HCT116 (cell line): ENCODE results near the gene ZNF546. TPM values are rescaled to one million over a fixed set of nuclear protein-coding genes. Genes with fewer than 3 reads are reported as not detected.
"Not testable (repeated sequence)": the region's sequence is repeated elsewhere in the genome, so short reads cannot be mapped to it uniquely, and the experiment has no call there.

Source experiments
- ATAC-seq: fragments of 200-7000 bp; cut with Tn5 transposase; 2 replicates; pipeline ENCODE4 v1.9.1; 2020; ENCODE audit warnings: mild to moderate bottlenecking, moderate library complexity
- BruUV-seq: library from RNA; stranded (reverse); fragments of 400-500 nt; replicated peaks from 2 replicates; lab custom pipeline; 2021; lab: Mats Ljungman, UMichigan
- CTCF ChIA-PET: fragments of 300-600 bp; sonication (Branson Sonifier 250); formaldehyde crosslinking; loops from one replicate; lab custom pipeline; 2021; ENCODE audit warnings: antibody characterized with exemption; lab: Charles Lee
- POLR2A ChIA-PET: fragments of 300-600, 350-600 bp; sonication (Branson Sonifier 250); formaldehyde crosslinking; loops from one replicate; lab custom pipeline; 2021; ENCODE audit warnings: antibody characterized with exemption; lab: Charles Lee
- RAD21 ChIA-PET, 2 experiments: fragments of 300-600 bp; sonication (Branson Sonifier 250); formaldehyde crosslinking; loops; one replicate each; lab custom pipeline; 2023; ENCODE audit warnings: low total read pairs in 2 of 2; ENCODE audit not compliant: uncharacterized antibody in 2 of 2, unreplicated experiment in 2 of 2, low non-redundant PET in 1 of 2; lab: Charles Lee
- DNase-seq: peaks from one replicate; pipeline ENCODE4 v3.0.0-alpha.2; 2010; ENCODE audit warnings: low read depth, low spot score
- H2AFZ ChIP-seq: fragments of 200-600 bp; shearing (Covaris generic), sonication (generic); 2 replicates; pipeline ENCODE4 v1.6.1; 2017; ENCODE audit warnings: low read depth, mixed run types, mixed read lengths, antibody characterized with exemption, low read length; ENCODE audit not compliant: poor library complexity, severe bottlenecking
- H3K27ac ChIP-seq: 2 replicates; pipeline ENCODE4 v1.5.1; 2012; ENCODE audit warnings: low read depth, low read length
- H3K27me3 ChIP-seq: fragments of 200-600 bp; sonication (generic); 2 replicates; pipeline ENCODE4 v1.6.1; 2016; ENCODE audit warnings: mixed run types, low read length, mixed read lengths; ENCODE audit not compliant: insufficient read depth
- H3K36me3 ChIP-seq, 2 experiments: fragments of 200-500 bp in 1 of 2; fragments of 200-600 bp in 1 of 2; sonication (Bioruptor generic) in 1 of 2; sonication (generic) in 1 of 2; 2 replicates each; pipeline versions ENCODE4 v1.5.1 to v1.6.1; 2014 to 2016; ENCODE audit warnings: low read length in 2 of 2, inconsistent platforms in 1 of 2, mixed read lengths in 1 of 2, mixed run types in 1 of 2; ENCODE audit not compliant: insufficient read depth in 2 of 2, control insufficient read depth in 1 of 2
- H3K4me1 ChIP-seq, 2 experiments: fragments of 200-600 bp in 1 of 2; sonication (generic) in 1 of 2; 2 replicates each; pipeline versions ENCODE4 v1.5.1 to v1.6.1; 2012 to 2017; ENCODE audit warnings: low read length in 2 of 2, inconsistent platforms in 1 of 2, mild to moderate bottlenecking in 1 of 2, mixed read lengths in 1 of 2, mixed run types in 1 of 2, moderate library complexity in 1 of 2; ENCODE audit not compliant: insufficient read depth in 2 of 2, control insufficient read depth in 1 of 2
- H3K4me2 ChIP-seq: fragments of 200-600 bp; sonication (generic); 2 replicates; pipeline ENCODE4 v1.6.1; 2017; ENCODE audit warnings: mixed run types, low read length, mixed read lengths
- H3K4me3 ChIP-seq, 2 experiments: fragments of 200-600 bp in 1 of 2; sonication (generic) in 1 of 2; replicated peaks in 1 of 2; 2 replicates each; pipeline ENCODE4 v1.5.1; 2011 to 2016; ENCODE audit warnings: low read length in 2 of 2, control low read depth in 1 of 2, low read depth in 1 of 2, mild to moderate bottlenecking in 1 of 2, mixed read lengths in 1 of 2, mixed run types in 1 of 2
- H3K79me2 ChIP-seq: fragments of 200-600 bp; sonication (generic); 2 replicates; pipeline ENCODE4 v1.6.1; 2017; ENCODE audit warnings: mild to moderate bottlenecking, mixed run types, low read length, moderate library complexity, mixed read lengths; ENCODE audit not compliant: insufficient read depth
- H3K9ac ChIP-seq: fragments of 200-600 bp; sonication (generic); 2 replicates; pipeline ENCODE4 v1.6.1; 2016; ENCODE audit warnings: low read length, mixed read lengths
- H3K9me2 ChIP-seq: fragments of 200-600 bp; sonication (generic), shearing (Covaris generic); 2 replicates; pipeline ENCODE4 v1.6.1; 2017; ENCODE audit warnings: mixed run types, mild to moderate bottlenecking, moderate library complexity; ENCODE audit not compliant: insufficient read depth
- H3K9me3 ChIP-seq, 2 experiments: fragments of 200-500 bp in 1 of 2; fragments of 200-600 bp in 1 of 2; sonication (Bioruptor generic) in 1 of 2; sonication (generic) in 1 of 2; 2 replicates each; pipeline ENCODE4 v1.6.1; 2014 to 2017; ENCODE audit warnings: low read length in 2 of 2, mixed read lengths in 2 of 2, inconsistent platforms in 1 of 2, low read depth in 1 of 2, mild to moderate bottlenecking in 1 of 2, mixed run types in 1 of 2, moderate library complexity in 1 of 2; ENCODE audit not compliant: control insufficient read depth in 1 of 2, insufficient read depth in 1 of 2
- H4K20me1 ChIP-seq: fragments of 200-600 bp; sonication (generic), shearing (Covaris generic); 2 replicates; pipeline ENCODE4 v1.6.1; 2017; ENCODE audit warnings: mixed run types, mild to moderate bottlenecking, moderate library complexity; ENCODE audit not compliant: insufficient read depth
- ELF1 ChIP-seq: IDR thresholded peaks from 2 replicates; pipeline ENCODE4 v1.6.1; 2012; ENCODE audit warnings: low read depth, borderline replicate concordance
- EZH2 ChIP-seq: fragments of 200-600 bp; sonication (generic); IDR thresholded peaks from 2 replicates; pipeline ENCODE4 v1.6.1; 2017; ENCODE audit warnings: antibody characterized with exemption, mixed run types
- JUND ChIP-seq: IDR thresholded peaks from 2 replicates; pipeline ENCODE4 v1.6.1; 2012
- POLR2AphosphoS5 ChIP-seq: IDR thresholded peaks from 2 replicates; pipeline ENCODE4 v1.6.1; 2011; ENCODE audit warnings: mild to moderate bottlenecking, low read depth, low read length, moderate library complexity
- RAD21 ChIP-seq: IDR thresholded peaks from 2 replicates; pipeline ENCODE4 v1.6.1; 2012; ENCODE audit warnings: low read depth, mild to moderate bottlenecking
- SIN3A ChIP-seq: IDR thresholded peaks from 2 replicates; pipeline ENCODE4 v1.6.1; 2012; ENCODE audit warnings: low read depth
- SP1 ChIP-seq: IDR thresholded peaks from 2 replicates; pipeline ENCODE4 v1.6.1; 2012; ENCODE audit warnings: low read depth
- TCF7L2 ChIP-seq: IDR thresholded peaks from 2 replicates; pipeline ENCODE4 v1.7.0; 2011; ENCODE audit warnings: borderline replicate concordance, inconsistent platforms; ENCODE audit not compliant: insufficient read depth, insufficient read length; ENCODE audit errors: extremely low read depth
- ZNF274 ChIP-seq: fragments of 200-500 bp; sonication (Bioruptor generic); IDR thresholded peaks from 2 replicates; pipeline ENCODE4 v1.6.1; 2014; ENCODE audit warnings: mild to moderate bottlenecking, low read depth, low read length, inconsistent platforms
- intact Hi-C: fragments of 100-400 bp; cut with micrococcal nuclease; formaldehyde crosslinking; loops from 2 replicates; pipeline ENCODE4 v1.10.0; 2022
- total RNA-seq: library from RNA; stranded (reverse); gene quantifications from one replicate; pipeline ENCODE4 v1.2.1, GENCODE V29; 2021; ENCODE audit not compliant: unreplicated experiment
- TF ChIP-seq, protein P1 (sequence below): IDR thresholded peaks from 2 replicates; pipeline ENCODE4 v1.6.1; 2012
- TF ChIP-seq, protein P2 (sequence below): IDR thresholded peaks from 2 replicates; pipeline ENCODE4 v1.6.1; 2012

The ZNF546 gene
- total RNA-seq, 1 experiment from 2014 or later: 0.64 TPM

DNA sequence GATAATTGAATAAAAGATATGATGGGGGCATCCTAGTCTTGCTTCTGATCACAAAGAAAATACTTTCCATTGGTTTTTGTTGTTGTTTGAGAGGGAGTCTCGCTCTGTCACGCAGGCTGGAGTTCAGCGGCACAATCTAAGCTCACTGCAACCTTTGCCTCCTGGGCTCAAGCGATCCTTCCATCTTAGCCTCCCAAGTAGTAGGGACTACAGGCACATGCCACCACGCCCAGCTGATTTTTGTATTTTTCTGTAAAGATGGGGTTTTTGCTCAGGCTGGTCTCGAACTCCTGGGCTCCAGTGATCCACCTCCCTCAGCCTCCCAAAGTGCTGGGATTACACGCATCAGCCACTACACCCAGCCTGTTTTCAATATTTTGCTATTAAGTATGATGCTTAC lies 42.9 kb upstream of the ZNF546 start (continued):
- TF ChIP-seq, protein P1, sequence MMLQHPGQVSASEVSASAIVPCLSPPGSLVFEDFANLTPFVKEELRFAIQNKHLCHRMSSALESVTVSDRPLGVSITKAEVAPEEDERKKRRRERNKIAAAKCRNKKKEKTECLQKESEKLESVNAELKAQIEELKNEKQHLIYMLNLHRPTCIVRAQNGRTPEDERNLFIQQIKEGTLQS: no peak
- TF ChIP-seq TCF7L2 (no peak), SIN3A (no peak), EZH2 (no peak), JUND (no peak), SP1 (no peak), ELF1 (no peak), ZNF274 (no peak), RAD21 (no peak), POLR2AphosphoS5 (no peak)
- TF ChIP-seq, protein P2, sequence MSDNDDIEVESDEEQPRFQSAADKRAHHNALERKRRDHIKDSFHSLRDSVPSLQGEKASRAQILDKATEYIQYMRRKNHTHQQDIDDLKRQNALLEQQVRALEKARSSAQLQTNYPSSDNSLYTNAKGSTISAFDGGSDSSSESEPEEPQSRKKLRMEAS: no peak

DNA sequence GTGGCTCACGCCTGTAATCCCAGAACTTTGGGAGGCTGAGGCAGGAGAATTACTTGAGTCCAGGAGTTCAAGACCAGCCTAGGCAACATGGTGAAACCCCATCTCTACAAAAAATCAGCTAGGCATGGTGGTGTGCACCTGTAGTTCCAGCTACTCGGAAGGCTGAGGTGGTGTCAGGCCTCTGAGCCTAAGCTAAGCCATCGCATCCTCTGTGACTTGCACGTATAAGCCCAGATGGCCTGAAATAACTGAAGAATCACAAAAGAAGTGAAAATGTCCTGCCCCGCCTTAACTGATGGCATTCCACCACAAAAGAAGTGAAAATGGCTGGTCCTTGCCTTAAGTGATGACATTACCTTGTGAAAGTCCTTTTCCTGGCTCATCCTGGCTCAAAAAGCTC lies 39.0 kb upstream of the ZNF546 start:
- H3K36me3 ChIP-seq, H4K20me1 ChIP-seq, H3K79me2 ChIP-seq, H3K4me2 ChIP-seq, RAD21 ChIA-PET, DNase-seq, ATAC-seq, H3K9me3 ChIP-seq, H3K27ac ChIP-seq, H3K9me2 ChIP-seq, intact Hi-C loops, BruUV-seq, H3K4me1 ChIP-seq, H3K4me3 ChIP-seq, H3K27me3 ChIP-seq, H2AFZ ChIP-seq, H3K9ac ChIP-seq: not testable (repeated sequence)
- POLR2A ChIA-PET: interaction anchor here (0.7 kb wide), 1 partner anchor 211 kb away, joined by 3 read pairs; no protein-coding TSS in a partner anchor
- CTCF ChIA-PET: interaction anchor here (1.1 to 1.5 kb wide), 2 partner anchors 13 to 31 kb away, joined by 3 to 4 read pairs; partner anchors contain the start of gene PSMC4

DNA sequence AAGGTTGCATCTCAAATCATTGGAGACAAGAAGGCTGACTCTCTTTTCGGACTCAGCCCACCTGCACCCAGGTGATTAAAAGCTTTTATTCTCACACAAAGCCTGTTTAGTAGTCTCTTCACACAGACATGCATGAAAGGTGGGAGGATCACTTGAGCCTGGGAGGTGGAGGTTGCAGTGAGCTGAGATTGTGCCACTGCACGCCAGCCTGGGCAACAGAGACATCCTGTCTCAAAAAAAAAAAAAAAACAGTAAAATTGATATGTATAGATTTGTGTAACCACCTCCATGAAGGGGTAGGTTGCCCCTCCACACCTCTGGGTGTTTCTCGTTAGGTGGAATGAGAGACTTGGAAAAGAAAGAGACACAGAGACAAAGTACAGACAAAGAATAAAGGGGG lies 37.9 kb upstream of the ZNF546 start:
- RAD21 ChIA-PET: not testable (repeated sequence)

DNA sequence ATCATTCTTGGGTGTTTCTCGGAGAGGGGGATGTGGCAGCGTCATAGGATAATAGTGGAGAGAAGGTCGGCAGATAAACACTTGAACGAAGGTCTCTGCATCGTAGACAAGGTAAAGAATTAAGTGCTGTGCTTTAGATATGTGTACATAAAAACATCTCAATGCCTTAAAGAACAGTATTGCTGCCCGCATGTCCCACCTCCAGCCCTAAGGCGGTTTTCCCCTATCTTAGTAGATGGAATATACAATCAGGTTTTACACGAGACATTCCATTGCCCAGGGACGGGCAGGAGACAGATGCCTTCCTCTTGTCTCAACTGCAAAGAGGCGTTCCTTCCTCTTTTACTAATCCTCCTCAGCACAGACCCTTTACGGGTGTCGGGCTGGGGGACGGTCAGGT lies 37.5 kb upstream of the ZNF546 start:
- H3K4me2 ChIP-seq, H3K4me1 ChIP-seq, H3K27ac ChIP-seq, H3K27me3 ChIP-seq, H3K9ac ChIP-seq, POLR2A ChIA-PET, H2AFZ ChIP-seq, DNase-seq, H3K9me3 ChIP-seq, H3K9me2 ChIP-seq, CTCF ChIA-PET, intact Hi-C loops, BruUV-seq, RAD21 ChIA-PET, H3K4me3 ChIP-seq, H4K20me1 ChIP-seq, H3K36me3 ChIP-seq, ATAC-seq, H3K79me2 ChIP-seq: not testable (repeated sequence)

More for the DNA sequence above, 37.9 kb upstream of the ZNF546 start:
- H3K9me3 ChIP-seq, H3K79me2 ChIP-seq, H3K9me2 ChIP-seq, H3K36me3 ChIP-seq, BruUV-seq, H4K20me1 ChIP-seq, H2AFZ ChIP-seq, H3K4me1 ChIP-seq, CTCF ChIA-PET, ATAC-seq, H3K4me2 ChIP-seq, H3K27ac ChIP-seq, H3K9ac ChIP-seq, intact Hi-C loops, DNase-seq, POLR2A ChIA-PET, H3K4me3 ChIP-seq, H3K27me3 ChIP-seq: not testable (repeated sequence)
